Neural cell (in vitro differentiated cells): ENCODE data around the gene USP30. TPM values are rescaled to one million over a fixed set of nuclear protein-coding genes. Genes with fewer than 3 reads are reported as not detected.
"Not testable (repeated sequence)": the region's sequence is repeated elsewhere in the genome, so short reads cannot be mapped to it uniquely, and the experiment has no call there.

Experiments used
- H2AFZ ChIP-seq: fragments of 200-600, 300-800 bp; sonication (generic), shearing (Covaris generic); 2 replicates; pipeline ENCODE4 v1.6.0; 2014; ENCODE audit warnings: low read depth, mild to moderate bottlenecking, antibody characterized with exemption, low read length, moderate library complexity
- H3F3A ChIP-seq: fragments of 200-600 bp; shearing (Covaris generic); 2 replicates; pipeline ENCODE4 v1.6.1; 2016; ENCODE audit warnings: mild to moderate bottlenecking, moderate library complexity, mixed read lengths, antibody characterized with exemption, low read length; ENCODE audit not compliant: insufficient read depth, poor library complexity, severe bottlenecking
- H3K27ac ChIP-seq: fragments of 200-600, 300-800 bp; sonication (generic), shearing (Covaris generic); 2 replicates; pipeline ENCODE4 v1.5.1; 2014; ENCODE audit warnings: mild to moderate bottlenecking, low read length, moderate library complexity
- H3K27me3 ChIP-seq: fragments of 300-800, 200-600 bp; sonication (generic), shearing (Covaris generic); 2 replicates; pipeline ENCODE4 v1.6.0; 2014; ENCODE audit warnings: mild to moderate bottlenecking, low read depth, low read length, moderate library complexity; ENCODE audit not compliant: insufficient read depth
- H3K36me3 ChIP-seq: fragments of 300-800, 200-600 bp; sonication (generic), shearing (Covaris generic); 2 replicates; pipeline ENCODE4 v1.5.1; 2014; ENCODE audit warnings: mild to moderate bottlenecking, antibody characterized with exemption, low read length, moderate library complexity; ENCODE audit not compliant: insufficient read depth
- H3K4me2 ChIP-seq: fragments of 300-800, 200-600 bp; sonication (generic), shearing (Covaris generic); 2 replicates; pipeline ENCODE4 v1.6.0; 2014; ENCODE audit warnings: mild to moderate bottlenecking, low read length
- H3K4me3 ChIP-seq: fragments of 300-800, 200-600 bp; sonication (generic), shearing (Covaris generic); 2 replicates; pipeline ENCODE4 v1.5.1; 2014; ENCODE audit warnings: mild to moderate bottlenecking, low read length, moderate library complexity
- H3K79me2 ChIP-seq: fragments of 200-600 bp; shearing (Covaris generic); replicated peaks from 2 replicates; pipeline ENCODE4 v1.6.0; 2014; ENCODE audit warnings: mild to moderate bottlenecking, low read length, moderate library complexity; ENCODE audit not compliant: insufficient read depth
- H3K9ac ChIP-seq: fragments of 300-800, 200-600 bp; sonication (generic), shearing (Covaris generic); 2 replicates; pipeline ENCODE4 v1.6.1; 2016; ENCODE audit warnings: mild to moderate bottlenecking, low read length, mixed read lengths
- H3K9me2 ChIP-seq: fragments of 200-600 bp; shearing (Covaris generic); 2 replicates; pipeline ENCODE4 v1.6.1; 2016; ENCODE audit warnings: mild to moderate bottlenecking, low read length, mixed read lengths; ENCODE audit not compliant: insufficient read depth
- H3K9me3 ChIP-seq: fragments of 200-600, 300-800 bp; sonication (generic), shearing (Covaris generic); 2 replicates; pipeline ENCODE4 v1.6.1; 2016; ENCODE audit warnings: mild to moderate bottlenecking, mixed run types, low read length, moderate library complexity, mixed read lengths
- H4K20me1 ChIP-seq: fragments of 200-600 bp; shearing (Covaris generic); 2 replicates; pipeline ENCODE4 v1.6.1; 2016; ENCODE audit warnings: mild to moderate bottlenecking, mixed run types; ENCODE audit not compliant: insufficient read depth
- EP300 ChIP-seq: fragments of 450-650 bp; conservative IDR thresholded peaks from 2 replicates; pipeline ENCODE4 v1.6.1; 2014; ENCODE audit warnings: antibody characterized with exemption, mild to moderate bottlenecking, moderate library complexity; ENCODE audit not compliant: poor library complexity, severe bottlenecking
- EZH2 ChIP-seq: fragments of 200-600, 300-800 bp; shearing (Covaris generic), sonication (generic); IDR thresholded peaks from 2 replicates; pipeline ENCODE4 v1.6.1; 2014; ENCODE audit warnings: antibody characterized with exemption, low read length, borderline replicate concordance, mild to moderate bottlenecking; ENCODE audit not compliant: insufficient read depth, poor library complexity, severe bottlenecking
- MXI1 ChIP-seq: fragments of 450-650 bp; conservative IDR thresholded peaks from 2 replicates; pipeline ENCODE4 v1.6.1; 2014; ENCODE audit warnings: antibody characterized with exemption, mild to moderate bottlenecking; ENCODE audit not compliant: poor library complexity, severe bottlenecking
- POLR2AphosphoS5 ChIP-seq: IDR thresholded peaks from 2 replicates; pipeline ENCODE4 v1.6.1; 2012
- RAD21 ChIP-seq: fragments of 450-650 bp; conservative IDR thresholded peaks from 2 replicates; pipeline ENCODE4 v1.6.1; 2014; ENCODE audit warnings: antibody characterized with exemption, mild to moderate bottlenecking, moderate library complexity
- SMC3 ChIP-seq: fragments of 450-650 bp; conservative IDR thresholded peaks from 2 replicates; pipeline ENCODE4 v1.6.1; 2014; ENCODE audit warnings: antibody characterized with exemption, mild to moderate bottlenecking, moderate library complexity; ENCODE audit not compliant: poor library complexity
- TAF1 ChIP-seq: IDR thresholded peaks from 2 replicates; pipeline ENCODE4 v1.6.1; 2012; ENCODE audit warnings: low read depth
- polyA plus RNA-seq: library from polyadenylated mRNA; depleted of rRNA; stranded (reverse); fragments of >200 nt; gene quantifications from 2 replicates; pipeline ENCODE4 v1.2.3, GENCODE V29; 2014
- TF ChIP-seq, protein P1 (sequence below): IDR thresholded peaks from 2 replicates; pipeline ENCODE4 v1.6.1; 2012; ENCODE audit warnings: borderline replicate concordance
- TF ChIP-seq, protein P2 (sequence below): fragments of 450-650 bp; IDR thresholded peaks from 2 replicates; pipeline ENCODE4 v1.5.1; 2014; ENCODE audit warnings: antibody characterized with exemption, mild to moderate bottlenecking, moderate library complexity; ENCODE audit not compliant: poor library complexity, severe bottlenecking

Gene USP30
- polyA plus RNA-seq, 1 donor from 2014 or later, result 37.2 TPM

DNA sequence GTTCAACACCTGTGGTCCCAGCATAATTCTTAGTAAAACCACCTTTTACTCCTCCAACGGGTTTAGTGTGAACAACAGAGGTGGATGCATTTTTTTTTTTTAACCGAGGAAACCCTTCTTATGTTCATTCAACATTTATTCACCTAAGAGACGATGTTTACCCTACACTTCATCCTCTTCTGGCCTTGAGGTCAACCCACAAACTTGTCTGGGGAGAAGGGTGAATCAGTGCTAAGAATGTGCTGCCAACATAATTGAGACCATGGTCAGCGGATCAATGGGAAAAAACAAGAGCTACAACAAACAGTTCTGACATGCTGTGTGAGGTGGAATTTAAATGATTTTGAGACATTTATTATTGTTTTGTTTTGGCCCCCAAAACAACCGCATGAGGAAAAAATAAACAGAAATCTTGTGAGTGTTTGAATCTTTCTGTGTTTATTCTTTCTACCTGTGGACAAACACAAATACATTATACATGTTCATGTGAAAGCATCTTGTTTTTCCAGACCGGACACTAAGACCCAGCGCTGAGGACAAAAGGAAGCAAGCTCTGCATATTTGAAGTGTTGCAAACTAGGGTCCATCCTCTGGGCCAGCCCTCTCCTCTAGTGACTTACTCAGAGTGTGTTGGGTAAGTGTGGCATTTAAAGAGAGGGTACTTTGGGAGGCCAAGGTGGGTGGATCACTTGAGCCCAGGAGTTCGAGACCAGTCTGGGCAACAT is 5.1 kb upstream of the USP30 start:
- H3K27me3 ChIP-seq, result peaks cover 7% of the 10 kb centered on the region
- no peaks in the 10 kb centered on the region for H3K9me2 ChIP-seq
- H3F3A ChIP-seq, result no peaks in the 10 kb centered on the region
- H2AFZ ChIP-seq, result no peak overlapping the region
- H3K27ac ChIP-seq, result no peak overlapping the region
- H4K20me1 ChIP-seq, result no peaks in the 10 kb centered on the region
- no peak overlapping the region for H3K9ac ChIP-seq
- no peak overlapping the region for H3K4me2 ChIP-seq
- H3K9me3 ChIP-seq, result no peaks in the 10 kb centered on the region
- TF ChIP-seq, protein P1, sequence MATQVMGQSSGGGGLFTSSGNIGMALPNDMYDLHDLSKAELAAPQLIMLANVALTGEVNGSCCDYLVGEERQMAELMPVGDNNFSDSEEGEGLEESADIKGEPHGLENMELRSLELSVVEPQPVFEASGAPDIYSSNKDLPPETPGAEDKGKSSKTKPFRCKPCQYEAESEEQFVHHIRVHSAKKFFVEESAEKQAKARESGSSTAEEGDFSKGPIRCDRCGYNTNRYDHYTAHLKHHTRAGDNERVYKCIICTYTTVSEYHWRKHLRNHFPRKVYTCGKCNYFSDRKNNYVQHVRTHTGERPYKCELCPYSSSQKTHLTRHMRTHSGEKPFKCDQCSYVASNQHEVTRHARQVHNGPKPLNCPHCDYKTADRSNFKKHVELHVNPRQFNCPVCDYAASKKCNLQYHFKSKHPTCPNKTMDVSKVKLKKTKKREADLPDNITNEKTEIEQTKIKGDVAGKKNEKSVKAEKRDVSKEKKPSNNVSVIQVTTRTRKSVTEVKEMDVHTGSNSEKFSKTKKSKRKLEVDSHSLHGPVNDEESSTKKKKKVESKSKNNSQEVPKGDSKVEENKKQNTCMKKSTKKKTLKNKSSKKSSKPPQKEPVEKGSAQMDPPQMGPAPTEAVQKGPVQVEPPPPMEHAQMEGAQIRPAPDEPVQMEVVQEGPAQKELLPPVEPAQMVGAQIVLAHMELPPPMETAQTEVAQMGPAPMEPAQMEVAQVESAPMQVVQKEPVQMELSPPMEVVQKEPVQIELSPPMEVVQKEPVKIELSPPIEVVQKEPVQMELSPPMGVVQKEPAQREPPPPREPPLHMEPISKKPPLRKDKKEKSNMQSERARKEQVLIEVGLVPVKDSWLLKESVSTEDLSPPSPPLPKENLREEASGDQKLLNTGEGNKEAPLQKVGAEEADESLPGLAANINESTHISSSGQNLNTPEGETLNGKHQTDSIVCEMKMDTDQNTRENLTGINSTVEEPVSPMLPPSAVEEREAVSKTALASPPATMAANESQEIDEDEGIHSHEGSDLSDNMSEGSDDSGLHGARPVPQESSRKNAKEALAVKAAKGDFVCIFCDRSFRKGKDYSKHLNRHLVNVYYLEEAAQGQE, result no peak
- TF ChIP-seq, protein P2, sequence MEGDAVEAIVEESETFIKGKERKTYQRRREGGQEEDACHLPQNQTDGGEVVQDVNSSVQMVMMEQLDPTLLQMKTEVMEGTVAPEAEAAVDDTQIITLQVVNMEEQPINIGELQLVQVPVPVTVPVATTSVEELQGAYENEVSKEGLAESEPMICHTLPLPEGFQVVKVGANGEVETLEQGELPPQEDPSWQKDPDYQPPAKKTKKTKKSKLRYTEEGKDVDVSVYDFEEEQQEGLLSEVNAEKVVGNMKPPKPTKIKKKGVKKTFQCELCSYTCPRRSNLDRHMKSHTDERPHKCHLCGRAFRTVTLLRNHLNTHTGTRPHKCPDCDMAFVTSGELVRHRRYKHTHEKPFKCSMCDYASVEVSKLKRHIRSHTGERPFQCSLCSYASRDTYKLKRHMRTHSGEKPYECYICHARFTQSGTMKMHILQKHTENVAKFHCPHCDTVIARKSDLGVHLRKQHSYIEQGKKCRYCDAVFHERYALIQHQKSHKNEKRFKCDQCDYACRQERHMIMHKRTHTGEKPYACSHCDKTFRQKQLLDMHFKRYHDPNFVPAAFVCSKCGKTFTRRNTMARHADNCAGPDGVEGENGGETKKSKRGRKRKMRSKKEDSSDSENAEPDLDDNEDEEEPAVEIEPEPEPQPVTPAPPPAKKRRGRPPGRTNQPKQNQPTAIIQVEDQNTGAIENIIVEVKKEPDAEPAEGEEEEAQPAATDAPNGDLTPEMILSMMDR, result no peak
- no peak for TF ChIP-seq TAF1
- no peak for TF ChIP-seq POLR2AphosphoS5
- no peak for TF ChIP-seq EP300
- no peak for TF ChIP-seq SMC3
- TF ChIP-seq MXI1, result no peak
- no peak for TF ChIP-seq EZH2
- no peak for TF ChIP-seq RAD21
- no peaks in the 10 kb centered on the region for H3K79me2 ChIP-seq
- H3K36me3 ChIP-seq, result no peaks in the 10 kb centered on the region
- H3K4me3 ChIP-seq, result no peak overlapping the region

DNA sequence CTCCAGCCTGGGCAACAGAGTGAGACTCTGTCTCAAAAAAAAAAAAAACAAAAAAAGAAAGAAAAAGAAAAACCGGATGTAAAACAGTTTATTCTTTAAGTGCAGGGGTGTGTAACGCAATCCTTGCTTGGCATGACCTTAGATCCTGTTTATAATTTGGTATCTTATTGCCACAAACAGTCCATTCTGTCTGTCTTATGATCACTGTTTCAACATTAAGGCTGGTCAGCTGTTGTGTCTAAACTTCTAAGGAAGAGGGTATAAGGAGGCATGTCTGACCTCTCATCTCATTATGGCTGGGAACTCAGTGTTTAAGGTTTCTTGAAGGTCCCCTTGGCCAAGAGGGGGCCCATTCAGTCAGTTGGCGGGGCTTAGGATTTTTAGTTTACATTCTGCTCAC is 3.7 kb upstream of the USP30 start:
- H3K79me2 ChIP-seq, result peaks cover 11% of the 10 kb centered on the region
- not testable (repeated sequence) for H3F3A ChIP-seq, H3K9ac ChIP-seq, H3K9me3 ChIP-seq, H3K4me2 ChIP-seq, H3K27me3 ChIP-seq, H3K27ac ChIP-seq, H4K20me1 ChIP-seq, H3K9me2 ChIP-seq, H3K4me3 ChIP-seq, H3K36me3 ChIP-seq, H2AFZ ChIP-seq

DNA sequence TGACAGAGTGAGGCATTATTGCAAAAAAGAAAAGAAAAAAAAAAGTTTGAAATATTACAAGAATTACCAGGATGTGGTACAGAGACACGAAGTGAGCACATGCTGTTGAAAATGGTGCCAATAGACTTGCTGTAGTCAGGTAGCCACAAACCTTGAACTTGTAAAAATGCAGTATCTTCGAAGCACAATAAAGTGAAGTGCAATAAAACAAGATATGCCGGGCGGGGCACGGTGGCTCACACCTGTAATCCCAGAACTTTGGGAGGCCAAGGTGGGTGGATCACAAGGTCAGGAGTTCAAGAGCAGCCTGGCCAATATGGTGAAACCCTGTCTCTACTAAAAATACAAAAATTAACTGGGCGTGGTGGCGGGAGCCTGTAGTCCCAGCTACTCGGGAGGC is 2.6 kb upstream of the USP30 start:
- H3F3A ChIP-seq, H3K27me3 ChIP-seq, H3K4me2 ChIP-seq, H3K9me3 ChIP-seq, H2AFZ ChIP-seq, H3K4me3 ChIP-seq, H4K20me1 ChIP-seq, H3K9ac ChIP-seq, H3K27ac ChIP-seq, H3K9me2 ChIP-seq, H3K36me3 ChIP-seq: not testable (repeated sequence)
- peaks cover 16% of the 10 kb centered on the region for H3K79me2 ChIP-seq
